Measurements from ENCODE around the gene CAMTA1.

CAMTA1 gene

GRCh38 chr1:7535934-7536878, 751.0 kb downstream of the CAMTA1 start:
- peaks cover 49% of the 10 kb centered on the region for H3K4me1 ChIP-seq
- no peaks in the 10 kb centered on the region for H3K9me3 ChIP-seq
- H3K27me3 ChIP-seq, result no peaks in the 10 kb centered on the region
- H4K20me1 ChIP-seq, result no peaks in the 10 kb centered on the region
- no peak overlapping the region for H3K9ac ChIP-seq
- no peaks in the 10 kb centered on the region for H3K36me3 ChIP-seq
- no peak overlapping the region for H3K27ac ChIP-seq
- no peak overlapping the region for H3K4me3 ChIP-seq
- H3K4me2 ChIP-seq, result peak overlapping the region; percentile 53
- TF ChIP-seq Cebpa-rat (IDR thresholded peaks at IDR 0.05), result no peak

- no peak overlapping the region for H3K27ac ChIP-seq
- peak overlapping the region; percentile 7; the same call in 1 of the 2 replicates for H3K9ac ChIP-seq
- peak overlapping the region; percentile 53 for H3K4me2 ChIP-seq
- no peaks in the 10 kb centered on the region for H3K9me3 ChIP-seq
- TF ChIP-seq Cebpa-rat (IDR thresholded peaks at IDR 0.05), result no peak
- H4K20me1 ChIP-seq, result no peaks in the 10 kb centered on the region
- no peaks in the 10 kb centered on the region for H3K27me3 ChIP-seq
- peaks cover 49% of the 10 kb centered on the region for H3K4me1 ChIP-seq
- H3K4me3 ChIP-seq, result no peak overlapping the region
- no peaks in the 10 kb centered on the region for H3K36me3 ChIP-seq
Measured at GRCh38 chr1:7536891-7537591, 751.8 kb downstream of the CAMTA1 start.

- Histone ChIP-seq H3K4me3 (no peak overlapping the region), H3K9me3 (no peaks in the 10 kb centered on the region), H3K27ac (no peak overlapping the region), H4K20me1 (no peaks in the 10 kb centered on the region), H3K4me1 (peaks cover 49% of the 10 kb centered on the region), H3K9ac (no peak overlapping the region), H3K27me3 (no peaks in the 10 kb centered on the region), H3K36me3 (no peaks in the 10 kb centered on the region), H3K4me2 (peak overlapping the region; percentile 53)
- TF ChIP-seq Cebpa-rat (IDR thresholded peaks at IDR 0.05), result no peak
Measured at GRCh38 chr1:7538033-7538432, 752.8 kb downstream of the CAMTA1 start.

- Histone ChIP-seq H3K36me3 (no peaks in the 10 kb centered on the region), H3K9me3 (peaks cover 4% of the 10 kb centered on the region), H3K27me3 (no peaks in the 10 kb centered on the region), H3K9ac (no peak overlapping the region), H4K20me1 (no peaks in the 10 kb centered on the region), H3K27ac (no peak overlapping the region), H3K4me1 (peaks cover 49% of the 10 kb centered on the region), H3K4me3 (no peak overlapping the region), H3K4me2 (peak overlapping the region; percentile 53)
- no peak for TF ChIP-seq Cebpa-rat (IDR thresholded peaks at IDR 0.05)
Measured at GRCh38 chr1:7538849-7539768, 753.9 kb downstream of the CAMTA1 start.

GRCh38 chr1:7539769-7540175, 754.5 kb downstream of the CAMTA1 start:
- Histone ChIP-seq H3K4me2 (no peak overlapping the region), H3K27ac (no peak overlapping the region), H3K4me3 (no peak overlapping the region), H3K27me3 (no peaks in the 10 kb centered on the region), H3K36me3 (no peaks in the 10 kb centered on the region), H3K9ac (no peak overlapping the region), H3K4me1 (peaks cover 47% of the 10 kb centered on the region), H3K9me3 (peaks cover 11% of the 10 kb centered on the region), H4K20me1 (no peaks in the 10 kb centered on the region)
- TF ChIP-seq Cebpa-rat (IDR thresholded peaks at IDR 0.05), result no peak

- Histone ChIP-seq H3K27me3 (no peaks in the 10 kb centered on the region), H3K4me1 (peaks cover 37% of the 10 kb centered on the region), H4K20me1 (no peaks in the 10 kb centered on the region), H3K4me2 (no peak overlapping the region), H3K9ac (no peak overlapping the region), H3K9me3 (peaks cover 11% of the 10 kb centered on the region), H3K4me3 (no peak overlapping the region), H3K27ac (no peak overlapping the region), H3K36me3 (no peaks in the 10 kb centered on the region)
- TF ChIP-seq Cebpa-rat (IDR thresholded peaks at IDR 0.05), result no peak
Measured at GRCh38 chr1:7540816-7541215, 755.6 kb downstream of the CAMTA1 start.

GRCh38 chr1:7541629-7542028, 756.4 kb downstream of the CAMTA1 start:
- H3K4me1 ChIP-seq, result peaks cover 29% of the 10 kb centered on the region
- H3K27ac ChIP-seq, result no peak overlapping the region
- no peak overlapping the region for H3K9ac ChIP-seq
- peaks cover 11% of the 10 kb centered on the region for H3K9me3 ChIP-seq
- H3K4me3 ChIP-seq, result no peak overlapping the region
- no peaks in the 10 kb centered on the region for H3K27me3 ChIP-seq
- no peak overlapping the region for H3K4me2 ChIP-seq
- TF ChIP-seq Cebpa-rat (IDR thresholded peaks at IDR 0.05), result no peak
- H3K36me3 ChIP-seq, result no peaks in the 10 kb centered on the region
- H4K20me1 ChIP-seq, result no peaks in the 10 kb centered on the region

- no peak for TF ChIP-seq Cebpa-rat (IDR thresholded peaks at IDR 0.05)
- Histone ChIP-seq H3K4me3 (no peak overlapping the region), H3K9ac (no peak overlapping the region), H3K9me3 (peaks cover 11% of the 10 kb centered on the region), H3K27ac (no peak overlapping the region), H3K4me2 (no peak overlapping the region), H4K20me1 (no peaks in the 10 kb centered on the region), H3K4me1 (peaks cover 18% of the 10 kb centered on the region), H3K27me3 (no peaks in the 10 kb centered on the region), H3K36me3 (no peaks in the 10 kb centered on the region)
Measured at GRCh38 chr1:7543718-7544090, 758.5 kb downstream of the CAMTA1 start.
